ENCODE data around the gene NR6A1. TPM values are rescaled to one million over a fixed set of nuclear protein-coding genes. Genes with fewer than 3 reads are reported as not detected.
A peak's percentile ranks its signal among the peaks of the same experiment; 100 is the strongest.

NR6A1 gene
- total and polyA plus RNA-seq, 2 of the 8 experiments (the other 6 are each of a cell fraction or from before 2014, with no cell fraction given) = 93.2 to 237 TPM

DNA sequence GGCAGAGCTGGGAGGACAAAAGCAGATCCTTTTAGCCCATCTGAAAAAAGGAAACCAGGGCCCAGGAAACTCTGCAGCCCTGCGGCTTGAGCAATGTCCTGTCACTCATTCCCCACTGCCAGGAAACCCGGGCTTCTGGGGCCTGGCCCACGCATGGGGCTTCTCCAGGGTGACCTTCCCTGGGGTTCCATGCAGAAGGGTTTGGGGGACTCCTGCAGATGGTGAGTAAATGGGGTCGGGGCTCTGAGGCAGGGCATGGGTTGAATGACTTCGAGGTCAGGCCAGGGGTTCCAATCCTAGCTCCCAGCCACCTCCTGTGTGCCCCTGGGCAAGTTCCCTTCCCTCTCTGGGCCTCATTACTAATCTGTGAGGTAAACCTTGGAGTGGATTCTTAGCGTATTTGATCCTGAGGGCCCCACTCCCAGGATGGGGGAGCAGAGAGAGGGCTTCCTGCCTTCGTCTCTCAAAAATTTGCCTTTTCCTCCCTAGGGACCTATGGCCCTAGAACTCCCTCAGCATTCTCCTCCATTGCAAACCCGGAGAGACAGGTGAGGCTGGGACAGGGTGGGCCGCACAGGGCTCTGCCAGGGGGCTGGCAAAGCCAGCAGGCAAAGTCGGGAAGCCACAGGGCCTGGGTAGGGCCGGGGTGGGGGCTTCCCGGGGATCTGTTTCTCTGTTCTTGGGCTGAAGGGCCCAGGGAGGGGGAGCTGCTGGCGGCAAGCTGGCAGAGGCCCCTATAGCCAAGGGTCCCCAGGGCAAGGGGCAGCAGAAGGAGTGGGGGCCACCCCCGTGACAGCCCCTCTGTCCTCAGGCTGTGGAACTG, 295.0 kb downstream of the NR6A1 start:
- no peak overlapping the region for H2AFZ ChIP-seq (ENCODE audit: low read length)
- CTCF ChIA-PET (ENCODE audit: partially characterized antibody) = interaction anchor here (0.8 to 7.0 kb wide), 8 partner anchors 11 to 141 kb away, joined by 3 to 43 read pairs (median 4); no protein-coding TSS in a partner anchor
- H2AK5ac ChIP-seq (ENCODE audit: low read depth, low read length) = no peak overlapping the region
- WGBS, 2 experiments (ENCODE audit: extremely low coverage in 1 of 2, insufficient coverage in 1 of 2, insufficient read length in 1 of 2, insufficient replicate concordance in 2 of 2, low coverage in 1 of 2, low lambda C conversion rate in 2 of 2, missing lambda C conversion rate in 1 of 2) = 81% methylated on average over 14 of the region's 14 CpGs; no CpG with 5 or more reads in 1 of the 2 experiments
- no peaks in the 10 kb centered on the region for H4K20me1 ChIP-seq (replicated peaks in 1 of 2; ENCODE audit: control insufficient read depth in 1 of 2, insufficient read depth in 2 of 2, low read length in 2 of 2)
- no peak overlapping the region for H3K18ac ChIP-seq (ENCODE audit: extremely low read depth, low read length)
- FAIRE-seq (no peak), DNase-seq (ENCODE audit: low read depth in 1 of 2, low spot score in 2 of 2) (no peak)
- H4K91ac ChIP-seq (replicated peaks; ENCODE audit: insufficient read length, low read length) = no peak overlapping the region
- H4K8ac ChIP-seq (ENCODE audit: extremely low read depth, insufficient read depth, low read length) = peak overlapping the region; percentile 51
- no peak overlapping the region for H3K56ac ChIP-seq (replicated peaks; ENCODE audit: insufficient read length, low read depth, low read length)
- no peak overlapping the region for H3K4me2 ChIP-seq (ENCODE audit: insufficient read depth in 1 of 2, low read depth in 2 of 2, low read length in 2 of 2)
- no peaks in the 10 kb centered on the region for H3K79me2 ChIP-seq (ENCODE audit: control insufficient read depth in 1 of 2, insufficient read depth in 2 of 2, low read length in 2 of 2)
- H3K79me1 ChIP-seq (ENCODE audit: low read depth, low read length) = no peaks in the 10 kb centered on the region
- H3K23ac ChIP-seq (ENCODE audit: insufficient read length) = no peak overlapping the region
- no peak overlapping the region for H2BK5ac ChIP-seq (ENCODE audit: low read depth, low read length)
- no peak overlapping the region for H2BK20ac ChIP-seq (ENCODE audit: low read length)
- POLR2A ChIA-PET (ENCODE audit: partially characterized antibody) = no interaction called here
- H3K4me3 ChIP-seq (ENCODE audit: extremely low read depth in 1 of 4, insufficient read depth in 2 of 4, low read depth in 3 of 4, low read length in 4 of 4) = no peak overlapping the region
- H3K23me2 ChIP-seq (ENCODE audit: low read depth, low read length) = peaks cover 6% of the 10 kb centered on the region; the same call in 1 of the 2 replicates
- H2BK120ac ChIP-seq (replicated peaks; ENCODE audit: low read depth, low read length) = no peak overlapping the region
- 0 out of 2 replicates have a peak overlapping the region, but pooled peaks have one; percentile 80 for H2BK12ac ChIP-seq (ENCODE audit: low read depth, low read length)
- no peaks in the 10 kb centered on the region for H3K36me3 ChIP-seq (ENCODE audit: control insufficient read depth in 2 of 4, insufficient read depth in 4 of 4, low read length in 3 of 4)
- H3K4me1 ChIP-seq (replicated peaks in 1 of 4; ENCODE audit: control insufficient read depth in 3 of 4, insufficient read depth in 4 of 4, low read length in 3 of 4) = peaks cover 4 to 32% (median 24%) of the 10 kb centered on the region in 4 experiments
- no peak overlapping the region; the same call in 1 of the 2 replicates for H2BK15ac ChIP-seq (ENCODE audit: low read length)
- H3K9ac ChIP-seq (replicated peaks in 1 of 4; ENCODE audit: extremely low read depth in 1 of 4, low read depth in 3 of 4, low read length in 3 of 4) = no peak overlapping the region
- H3K27ac ChIP-seq (ENCODE audit: low read depth, low read length) = no peak overlapping the region
- H3K14ac ChIP-seq (ENCODE audit: insufficient read length) = no peak overlapping the region
- H3K4ac ChIP-seq (replicated peaks; ENCODE audit: insufficient read length, low read depth, low read length) = peak overlapping the region; percentile 39
- peaks cover 8 to 37% (median 33%) of the 10 kb centered on the region in 4 experiments for H3K27me3 ChIP-seq (replicated peaks in 1 of 4; ENCODE audit: control insufficient read depth in 3 of 4, extremely low read depth in 1 of 4, insufficient read depth in 3 of 4, low read length in 3 of 4)
- no peak overlapping the region for H4K5ac ChIP-seq (ENCODE audit: insufficient read length, low read depth, low read length)
- no peaks in the 10 kb centered on the region for H3K9me3 ChIP-seq (ENCODE audit: insufficient read depth in 2 of 2, low read depth in 1 of 2, low read length in 1 of 2)
- TF ChIP-seq YY1 (IDR thresholded peaks at IDR 0.05; ENCODE audit: low read depth, low read length) (no peak), KDM4A (IDR thresholded peaks at IDR 0.05; ENCODE audit: low read depth, low read length, severe bottlenecking) (no peak), RAD21 (IDR thresholded peaks at IDR 0.05 in 1 of 2, conservative IDR thresholded peaks at IDR 0.05 in 1 of 2; ENCODE audit: low read depth in 2 of 2, low read length in 2 of 2) (no peak), GTF2F1 (IDR thresholded peaks at IDR 0.05; ENCODE audit: borderline replicate concordance, low read depth, low read length) (no peak), SIX5 (IDR thresholded peaks at IDR 0.05; ENCODE audit: low read depth, low read length) (no peak), CBX8 (IDR thresholded peaks at IDR 0.05; ENCODE audit: borderline replicate concordance, low read depth, low read length) (no peak), KDM1A (IDR thresholded peaks at IDR 0.05; ENCODE audit: borderline replicate concordance, low read length) (no peak), POLR2A (IDR thresholded peaks at IDR 0.05; ENCODE audit: control extremely low read depth in 1 of 2, low read depth in 2 of 2, low read length in 2 of 2) (no peak), CHD2 (IDR thresholded peaks at IDR 0.05; ENCODE audit: low read length) (no peak), NANOG (IDR thresholded peaks at IDR 0.05; ENCODE audit: insufficient read depth, low read depth, low read length, poor library complexity, severe bottlenecking) (no peak)
- TF ChIP-seq, protein P1, sequence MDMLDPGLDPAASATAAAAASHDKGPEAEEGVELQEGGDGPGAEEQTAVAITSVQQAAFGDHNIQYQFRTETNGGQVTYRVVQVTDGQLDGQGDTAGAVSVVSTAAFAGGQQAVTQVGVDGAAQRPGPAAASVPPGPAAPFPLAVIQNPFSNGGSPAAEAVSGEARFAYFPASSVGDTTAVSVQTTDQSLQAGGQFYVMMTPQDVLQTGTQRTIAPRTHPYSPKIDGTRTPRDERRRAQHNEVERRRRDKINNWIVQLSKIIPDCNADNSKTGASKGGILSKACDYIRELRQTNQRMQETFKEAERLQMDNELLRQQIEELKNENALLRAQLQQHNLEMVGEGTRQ (IDR thresholded peaks at IDR 0.05; ENCODE audit: low read length) = no peak

All from H1 (cell line).